OCI-LY3 (cell line): Measurements from ENCODE around the gene IKZF5.

Experiments
- H2AFZ ChIP-seq: fragments of 200-600, 300-600 bp; shearing (Covaris generic); 2 replicates; pipeline ENCODE4 v1.6.0; 2014; ENCODE audit warnings: antibody characterized with exemption, low read depth, low read length
- H3K27ac ChIP-seq: fragments of 200-600, 300-600 bp; sonication (generic); 2 replicates; pipeline ENCODE4 v1.5.1; 2014; ENCODE audit warnings: mild to moderate bottlenecking, low read length, moderate library complexity, mixed read lengths
- H3K27me3 ChIP-seq: fragments of 200-600, 300-600 bp; sonication (generic); 2 replicates; pipeline ENCODE4 v1.6.1; 2014; ENCODE audit warnings: low read depth, low read length, mixed read lengths
- H3K36me3 ChIP-seq: fragments of 200-600, 300-600 bp; sonication (generic); replicated peaks from 2 replicates; pipeline ENCODE3; 2014; ENCODE audit warnings: low read depth, low read length, mixed read lengths
- H3K4me1 ChIP-seq: fragments of 300-600, 200-600 bp; sonication (generic); 2 replicates; pipeline ENCODE4 v1.6.1; 2014; ENCODE audit warnings: low read length, mixed read lengths
- H3K4me2 ChIP-seq: fragments of 200-600, 300-600 bp; sonication (generic); 2 replicates; pipeline ENCODE4 v1.6.1; 2014; ENCODE audit warnings: low read length, mixed read lengths
- H3K4me3 ChIP-seq: fragments of 300-600, 200-600 bp; sonication (generic); 2 replicates; pipeline ENCODE4 v1.5.1; 2014; ENCODE audit warnings: antibody characterized with exemption, mild to moderate bottlenecking, low read length, moderate library complexity
- H3K79me2 ChIP-seq: fragments of 300-600, 200-600 bp; shearing (Covaris generic); 2 replicates; pipeline ENCODE4 v1.6.1; 2014; ENCODE audit warnings: mild to moderate bottlenecking, low read length, mixed read lengths
- H3K9ac ChIP-seq: fragments of 300-600, 200-600 bp; shearing (Covaris generic); 2 replicates; pipeline ENCODE4 v1.6.0; 2014; ENCODE audit warnings: mild to moderate bottlenecking, low read length, moderate library complexity
- H3K9me3 ChIP-seq: fragments of 200-600, 300-600 bp; shearing (Covaris generic); 2 replicates; pipeline ENCODE4 v1.6.1; 2014; ENCODE audit warnings: low read length, mixed read lengths; ENCODE audit not compliant: insufficient read depth
- H4K20me1 ChIP-seq: fragments of 200-600, 300-600 bp; sonication (generic); 2 replicates; pipeline ENCODE4 v1.6.1; 2016; ENCODE audit warnings: low read length, mixed read lengths; ENCODE audit not compliant: insufficient read depth
- EZH2phosphoT487 ChIP-seq: fragments of 200-600 bp; shearing (Covaris generic); IDR thresholded peaks from 2 replicates; pipeline ENCODE4 v1.6.1; 2018; ENCODE audit warnings: antibody characterized with exemption, mixed run types, low read depth
- TF ChIP-seq, protein P1 (sequence below): fragments of 200-600, 300-600 bp; sonication (generic); IDR thresholded peaks from 2 replicates; pipeline ENCODE4 v1.5.1; 2014; ENCODE audit warnings: antibody characterized with exemption, low read length, low read depth

The IKZF5 gene

DNA sequence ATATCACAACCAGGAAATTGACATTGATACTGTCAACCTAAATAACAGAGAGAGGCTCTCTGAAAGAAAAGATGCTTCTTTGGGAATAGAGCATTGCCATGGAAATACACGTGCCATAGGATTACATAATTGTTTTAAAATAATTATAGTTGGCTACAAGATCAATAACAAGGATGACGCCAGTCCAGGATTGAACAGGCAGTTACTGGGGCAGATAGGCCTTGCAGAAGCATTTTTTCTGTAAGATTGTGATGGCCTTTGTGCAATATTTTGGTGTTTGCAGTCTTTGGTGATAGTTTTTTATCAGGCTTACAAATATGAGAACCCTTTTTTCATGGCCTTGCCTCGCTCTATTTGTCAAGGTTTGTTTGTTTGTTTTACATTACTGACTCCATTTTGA is 10.7 kb upstream of the IKZF5 start:
- H2AFZ ChIP-seq = no peak overlapping the region
- H3K27me3 ChIP-seq = no peaks in the 10 kb centered on the region
- H3K36me3 ChIP-seq = no peaks in the 10 kb centered on the region
- no peak overlapping the region for H3K27ac ChIP-seq
- H3K4me3 ChIP-seq = no peak overlapping the region
- no peaks in the 10 kb centered on the region for H3K79me2 ChIP-seq
- H3K4me1 ChIP-seq = no peaks in the 10 kb centered on the region
- H4K20me1 ChIP-seq = no peaks in the 10 kb centered on the region
- no peak overlapping the region for H3K9ac ChIP-seq
- TF ChIP-seq EZH2phosphoT487 = no peak
- TF ChIP-seq, protein P1, sequence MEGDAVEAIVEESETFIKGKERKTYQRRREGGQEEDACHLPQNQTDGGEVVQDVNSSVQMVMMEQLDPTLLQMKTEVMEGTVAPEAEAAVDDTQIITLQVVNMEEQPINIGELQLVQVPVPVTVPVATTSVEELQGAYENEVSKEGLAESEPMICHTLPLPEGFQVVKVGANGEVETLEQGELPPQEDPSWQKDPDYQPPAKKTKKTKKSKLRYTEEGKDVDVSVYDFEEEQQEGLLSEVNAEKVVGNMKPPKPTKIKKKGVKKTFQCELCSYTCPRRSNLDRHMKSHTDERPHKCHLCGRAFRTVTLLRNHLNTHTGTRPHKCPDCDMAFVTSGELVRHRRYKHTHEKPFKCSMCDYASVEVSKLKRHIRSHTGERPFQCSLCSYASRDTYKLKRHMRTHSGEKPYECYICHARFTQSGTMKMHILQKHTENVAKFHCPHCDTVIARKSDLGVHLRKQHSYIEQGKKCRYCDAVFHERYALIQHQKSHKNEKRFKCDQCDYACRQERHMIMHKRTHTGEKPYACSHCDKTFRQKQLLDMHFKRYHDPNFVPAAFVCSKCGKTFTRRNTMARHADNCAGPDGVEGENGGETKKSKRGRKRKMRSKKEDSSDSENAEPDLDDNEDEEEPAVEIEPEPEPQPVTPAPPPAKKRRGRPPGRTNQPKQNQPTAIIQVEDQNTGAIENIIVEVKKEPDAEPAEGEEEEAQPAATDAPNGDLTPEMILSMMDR = no peak
- no peaks in the 10 kb centered on the region for H3K9me3 ChIP-seq
- no peak overlapping the region for H3K4me2 ChIP-seq

DNA sequence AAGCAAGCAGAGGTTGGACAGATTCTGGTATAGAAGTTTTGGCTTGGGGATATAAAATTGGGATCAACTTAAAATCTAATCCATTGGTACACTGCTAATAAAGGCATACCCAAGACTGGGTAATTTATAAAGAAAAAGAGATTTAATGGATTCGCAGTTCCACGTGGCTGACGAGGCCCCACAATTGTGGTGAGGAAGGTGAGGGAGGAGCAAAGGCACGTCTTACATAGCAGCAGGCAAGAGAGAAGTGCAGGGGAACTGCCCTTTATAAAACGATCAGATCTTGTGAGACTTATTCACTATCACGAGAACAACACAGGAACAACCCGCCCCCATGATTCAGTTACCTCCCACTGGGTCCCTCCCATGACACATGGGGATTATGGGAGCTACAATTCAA is 9.9 kb upstream of the IKZF5 start:
- TF ChIP-seq EZH2phosphoT487 = no peak
- TF ChIP-seq, protein P1 = no peak
- no peaks in the 10 kb centered on the region for H3K36me3 ChIP-seq
- no peaks in the 10 kb centered on the region for H4K20me1 ChIP-seq
- H2AFZ ChIP-seq = no peak overlapping the region
- H3K9ac ChIP-seq = no peak overlapping the region
- H3K4me1 ChIP-seq = no peaks in the 10 kb centered on the region
- H3K9me3 ChIP-seq = no peaks in the 10 kb centered on the region
- H3K27ac ChIP-seq = no peak overlapping the region
- H3K4me3 ChIP-seq = no peak overlapping the region
- H3K27me3 ChIP-seq = no peaks in the 10 kb centered on the region
- H3K79me2 ChIP-seq = no peaks in the 10 kb centered on the region
- H3K4me2 ChIP-seq = no peak overlapping the region

DNA sequence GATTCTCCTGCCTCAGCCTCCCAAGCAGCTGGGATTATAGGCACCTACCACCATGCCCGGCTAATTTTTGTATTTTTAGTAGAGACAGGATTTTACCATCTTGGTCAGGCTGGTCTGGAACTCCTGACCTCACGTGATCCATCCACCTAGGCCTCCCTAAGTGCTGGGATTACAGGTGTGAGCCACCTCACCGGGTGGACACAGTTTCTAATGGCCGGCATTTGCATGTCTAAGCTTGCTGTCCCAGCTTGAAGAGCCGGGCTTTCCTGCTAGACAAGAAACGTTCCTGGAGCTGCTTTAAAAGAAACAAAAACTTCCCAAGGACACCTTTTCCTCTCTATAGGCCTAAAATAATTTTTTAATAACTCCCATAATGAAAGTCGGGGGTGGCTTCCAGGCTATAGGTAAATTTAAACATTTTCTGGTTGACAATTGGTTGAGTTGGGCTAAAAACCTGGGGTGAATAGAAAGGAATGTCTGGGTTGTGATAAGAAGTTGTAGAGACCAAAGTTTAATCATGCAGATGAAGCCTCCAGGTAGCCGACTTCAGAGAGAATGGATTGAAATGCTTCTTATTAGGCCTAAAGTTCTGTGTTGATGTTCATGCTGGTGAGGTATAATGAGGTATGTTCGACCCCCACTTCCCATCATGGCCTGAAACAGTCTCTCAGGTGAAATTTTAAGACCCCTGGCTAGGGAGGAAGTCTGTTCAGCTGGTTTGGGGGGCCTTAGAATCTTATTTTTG is 9.0 kb upstream of the IKZF5 start:
- Histone ChIP-seq H4K20me1 (no peaks in the 10 kb centered on the region), H3K79me2 (no peaks in the 10 kb centered on the region), H3K9ac (no peak overlapping the region), H2AFZ (no peak overlapping the region), H3K9me3 (no peaks in the 10 kb centered on the region), H3K4me2 (no peak overlapping the region), H3K36me3 (no peaks in the 10 kb centered on the region), H3K4me3 (no peak overlapping the region), H3K27me3 (no peaks in the 10 kb centered on the region), H3K4me1 (no peaks in the 10 kb centered on the region), H3K27ac (no peak overlapping the region)
- TF ChIP-seq, protein P1 = no peak
- TF ChIP-seq EZH2phosphoT487 = no peak

DNA sequence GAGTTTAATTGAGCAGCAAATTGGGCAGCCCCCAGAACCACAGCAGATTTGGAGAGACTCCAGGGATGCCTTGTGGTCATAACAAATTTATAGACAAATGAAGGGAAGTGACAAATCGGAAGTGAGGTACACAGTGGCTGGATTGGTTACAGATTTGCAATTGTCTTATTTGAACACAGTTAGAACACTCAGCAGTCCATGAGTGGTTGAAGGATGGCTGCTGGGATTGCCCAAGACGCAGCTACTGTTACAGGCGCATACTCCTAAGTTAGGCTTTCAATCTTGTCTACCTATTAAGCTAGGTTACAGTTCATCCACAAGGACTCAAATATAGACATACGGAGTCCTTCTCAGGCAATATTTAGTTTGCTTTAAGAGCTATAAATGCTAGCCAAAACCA is 7.6 kb upstream of the IKZF5 start:
- Histone ChIP-seq H3K4me2 (no peak overlapping the region), H3K36me3 (no peaks in the 10 kb centered on the region), H3K4me1 (no peaks in the 10 kb centered on the region), H3K27me3 (no peaks in the 10 kb centered on the region), H4K20me1 (no peaks in the 10 kb centered on the region), H3K79me2 (no peaks in the 10 kb centered on the region), H3K9ac (no peak overlapping the region), H3K9me3 (no peaks in the 10 kb centered on the region), H2AFZ (no peak overlapping the region), H3K27ac (no peak overlapping the region), H3K4me3 (no peak overlapping the region)
- TF ChIP-seq, protein P1 = no peak
- TF ChIP-seq EZH2phosphoT487 = no peak
